ENCODE measurements around the gene PHIP. TPM values are rescaled to one million over a fixed set of nuclear protein-coding genes. Genes with fewer than 3 reads are reported as not detected.

The PHIP gene
- total and polyA plus RNA-seq, 12 donors: 3.1 to 17.9 (median 16.1) TPM

DNA sequence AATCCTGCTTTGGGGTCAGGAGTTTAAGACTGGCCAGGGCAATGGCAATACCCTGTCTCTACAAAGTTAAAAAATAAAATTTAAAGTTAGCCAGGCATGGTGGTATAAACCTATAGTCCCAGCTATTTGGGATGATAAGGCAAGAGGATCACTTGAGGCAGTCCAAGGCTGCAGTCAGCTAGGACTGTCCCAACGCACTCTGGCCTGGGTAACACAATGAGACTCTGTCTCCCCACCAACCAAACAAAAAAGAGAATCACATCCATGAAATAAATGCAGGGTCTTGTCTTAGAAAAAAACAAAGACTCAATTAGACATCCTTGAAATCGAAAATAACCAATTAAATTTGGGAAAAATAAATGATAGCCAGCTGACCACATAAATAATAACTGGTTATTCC, 88.9 kb downstream of the PHIP start:
- Histone ChIP-seq H3K27ac (no peak overlapping the region), H3K4me1 (peaks cover 0 to under 1% (median 0%) of the 10 kb centered on the region in 9 donors), H3K27me3 (no peaks in the 10 kb centered on the region), H3K4me3 (no peak overlapping the region), H3K36me3 (peaks cover 1 to 100% (median 46%) of the 10 kb centered on the region in 9 donors), H3K9me3 (peaks cover 0 to 13% (median 8%) of the 10 kb centered on the region in 11 donors)
- TF ChIP-seq, protein P1, sequence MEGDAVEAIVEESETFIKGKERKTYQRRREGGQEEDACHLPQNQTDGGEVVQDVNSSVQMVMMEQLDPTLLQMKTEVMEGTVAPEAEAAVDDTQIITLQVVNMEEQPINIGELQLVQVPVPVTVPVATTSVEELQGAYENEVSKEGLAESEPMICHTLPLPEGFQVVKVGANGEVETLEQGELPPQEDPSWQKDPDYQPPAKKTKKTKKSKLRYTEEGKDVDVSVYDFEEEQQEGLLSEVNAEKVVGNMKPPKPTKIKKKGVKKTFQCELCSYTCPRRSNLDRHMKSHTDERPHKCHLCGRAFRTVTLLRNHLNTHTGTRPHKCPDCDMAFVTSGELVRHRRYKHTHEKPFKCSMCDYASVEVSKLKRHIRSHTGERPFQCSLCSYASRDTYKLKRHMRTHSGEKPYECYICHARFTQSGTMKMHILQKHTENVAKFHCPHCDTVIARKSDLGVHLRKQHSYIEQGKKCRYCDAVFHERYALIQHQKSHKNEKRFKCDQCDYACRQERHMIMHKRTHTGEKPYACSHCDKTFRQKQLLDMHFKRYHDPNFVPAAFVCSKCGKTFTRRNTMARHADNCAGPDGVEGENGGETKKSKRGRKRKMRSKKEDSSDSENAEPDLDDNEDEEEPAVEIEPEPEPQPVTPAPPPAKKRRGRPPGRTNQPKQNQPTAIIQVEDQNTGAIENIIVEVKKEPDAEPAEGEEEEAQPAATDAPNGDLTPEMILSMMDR (IDR thresholded peaks at IDR 0.05): no peak
- intact Hi-C loops (cut with DNase I): no loop called here
- 93 to 96% methylated on average over 2 of the region's 2 CpGs for WGBS, 2 donors
- DNase-seq (no peak), ATAC-seq (no peak)

DNA sequence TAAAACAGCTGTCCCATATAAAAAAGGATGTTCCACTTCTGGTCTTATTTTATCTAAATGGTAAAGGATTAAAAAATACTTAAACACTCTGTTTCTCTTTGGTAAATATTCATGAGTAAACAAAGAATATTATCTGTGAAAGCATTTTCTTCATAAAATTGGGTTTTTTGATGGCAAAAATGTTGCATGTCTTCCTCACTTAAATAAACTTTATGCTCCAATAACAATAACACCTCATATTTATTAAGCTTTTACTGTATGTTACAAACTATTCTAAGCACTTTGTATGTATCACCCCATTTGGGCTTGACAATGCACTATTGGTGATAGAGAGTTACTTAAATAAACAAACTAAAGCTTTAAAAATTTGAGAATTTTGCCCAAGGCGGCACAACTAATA, 91.9 kb downstream of the PHIP start:
- Histone ChIP-seq H3K27me3 (no peaks in the 10 kb centered on the region), H3K27ac (no peak overlapping the region), H3K36me3 (peaks cover 0 to 100% (median 33%) of the 10 kb centered on the region in 9 donors), H3K4me3 (no peak overlapping the region), H3K4me1 (peaks cover 0 to 10% (median 0%) of the 10 kb centered on the region in 9 donors), H3K9me3 (no peaks in the 10 kb centered on the region)
- intact Hi-C loops (cut with DNase I): no loop called here
- 93 to 97% methylated on average over 1 of the region's 1 CpG for WGBS, 2 donors
- DNase-seq (no peak), ATAC-seq (no peak)
- TF ChIP-seq, protein P1 (IDR thresholded peaks at IDR 0.05): no peak

DNA sequence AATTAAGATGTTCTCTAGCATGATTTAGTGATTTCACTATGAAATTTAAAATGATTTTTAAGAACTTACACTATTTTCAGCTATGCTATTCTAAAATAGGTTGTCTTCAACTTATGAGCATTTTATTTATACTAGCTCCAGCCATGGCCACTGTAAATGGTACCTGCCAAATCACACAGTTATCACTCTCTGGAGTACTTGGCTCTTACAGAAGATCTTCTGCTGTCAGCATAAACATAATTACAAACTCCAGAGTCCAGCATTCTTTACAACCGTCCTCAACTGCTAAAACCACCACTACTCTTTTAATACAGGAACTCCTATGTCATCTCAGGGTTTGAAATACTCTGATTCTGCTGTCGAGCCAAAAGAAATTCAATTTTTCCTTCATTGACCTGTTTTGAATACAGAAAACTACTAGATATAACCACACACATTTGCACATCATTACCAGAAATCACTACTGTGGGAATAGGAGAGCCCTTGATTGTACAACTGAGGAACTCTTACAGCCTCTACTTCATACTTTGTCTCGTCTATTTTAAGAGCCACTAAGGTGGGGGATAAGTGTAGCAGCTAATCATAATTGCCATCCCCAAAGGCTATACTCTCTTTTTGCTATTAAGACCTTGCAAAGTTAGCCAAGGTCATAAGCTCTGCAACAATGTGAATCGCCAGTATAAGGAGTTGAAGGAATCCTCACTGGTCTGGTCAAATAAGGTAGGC, 93.7 kb downstream of the PHIP start:
- peaks cover 0 to 100% (median 33%) of the 10 kb centered on the region in 9 donors for H3K36me3 ChIP-seq
- H3K27ac ChIP-seq: peak overlapping the region in 7 of 10 donors; percentile 3 to 59 (median 29)
- intact Hi-C loops (cut with DNase I): no loop called here

DNA sequence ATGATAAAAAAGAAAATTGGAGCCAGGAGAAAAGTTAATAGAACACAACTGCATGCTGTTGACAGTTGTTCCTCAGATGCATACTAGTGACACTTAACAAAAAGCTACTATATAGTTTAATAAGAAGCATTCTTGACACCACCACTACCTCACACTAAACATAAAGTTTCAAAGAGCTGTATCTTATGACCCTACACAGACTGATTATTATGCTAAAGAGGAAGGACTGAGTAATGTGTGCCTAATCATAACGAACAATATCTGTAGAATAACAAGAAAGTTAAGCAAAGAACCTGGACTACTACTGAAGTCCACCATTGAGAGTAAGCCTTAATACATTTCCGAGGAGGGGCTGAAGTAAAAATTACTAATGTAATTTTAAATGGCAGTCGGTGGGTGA, 110.9 kb downstream of the PHIP start:
- intact Hi-C loops (cut with DNase I): no loop called here

More for the DNA sequence above, 93.7 kb downstream of the PHIP start:
- ATAC-seq (peak; percentile 82 to 98 (median 94)), DNase-seq (peak in 1 of 2 donors; percentile 13)
- Histone ChIP-seq H3K9me3 (no peaks in the 10 kb centered on the region), H3K4me1 (peaks cover 0 to 10% (median 0%) of the 10 kb centered on the region in 9 donors), H3K27me3 (no peaks in the 10 kb centered on the region), H3K4me3 (no peak overlapping the region)
- TF ChIP-seq, protein P1 (IDR thresholded peaks at IDR 0.05): no peak
- WGBS, 2 donors: 48 to 62% methylated on average over 4 of the region's 4 CpGs

More for the DNA sequence above, 110.9 kb downstream of the PHIP start:
- ATAC-seq (no peak), DNase-seq (no peak)
- Histone ChIP-seq H3K27me3 (no peaks in the 10 kb centered on the region), H3K9me3 (no peaks in the 10 kb centered on the region), H3K27ac (no peak overlapping the region), H3K4me3 (no peak overlapping the region), H3K36me3 (peaks cover 0 to 99% (median 44%) of the 10 kb centered on the region in 9 donors), H3K4me1 (peaks cover 0 to 3% (median 0%) of the 10 kb centered on the region in 9 donors)
- TF ChIP-seq, protein P1 (IDR thresholded peaks at IDR 0.05): no peak
- WGBS, 2 donors: 85 to 90% methylated on average over 3 of the region's 3 CpGs
